Epithelial cell of umbilical artery (primary cell): Measurements from ENCODE around the gene ZGPAT. TPM values are rescaled to one million over a fixed set of nuclear protein-coding genes. Genes with fewer than 3 reads are reported as not detected.

Experiments used
- total RNA-seq: library from RNA; depleted of rRNA; stranded (reverse); fragments of >200 nt; gene quantifications from 2 replicates; pipeline ENCODE4 v1.2.3, GENCODE V29; 2014

Gene ZGPAT, protein sequence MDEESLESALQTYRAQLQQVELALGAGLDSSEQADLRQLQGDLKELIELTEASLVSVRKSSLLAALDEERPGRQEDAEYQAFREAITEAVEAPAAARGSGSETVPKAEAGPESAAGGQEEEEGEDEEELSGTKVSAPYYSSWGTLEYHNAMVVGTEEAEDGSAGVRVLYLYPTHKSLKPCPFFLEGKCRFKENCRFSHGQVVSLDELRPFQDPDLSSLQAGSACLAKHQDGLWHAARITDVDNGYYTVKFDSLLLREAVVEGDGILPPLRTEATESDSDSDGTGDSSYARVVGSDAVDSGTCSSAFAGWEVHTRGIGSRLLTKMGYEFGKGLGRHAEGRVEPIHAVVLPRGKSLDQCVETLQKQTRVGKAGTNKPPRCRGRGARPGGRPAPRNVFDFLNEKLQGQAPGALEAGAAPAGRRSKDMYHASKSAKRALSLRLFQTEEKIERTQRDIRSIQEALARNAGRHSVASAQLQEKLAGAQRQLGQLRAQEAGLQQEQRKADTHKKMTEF
- total RNA-seq, result 20.5 and 24.8 TPM in 2 replicates

DNA sequence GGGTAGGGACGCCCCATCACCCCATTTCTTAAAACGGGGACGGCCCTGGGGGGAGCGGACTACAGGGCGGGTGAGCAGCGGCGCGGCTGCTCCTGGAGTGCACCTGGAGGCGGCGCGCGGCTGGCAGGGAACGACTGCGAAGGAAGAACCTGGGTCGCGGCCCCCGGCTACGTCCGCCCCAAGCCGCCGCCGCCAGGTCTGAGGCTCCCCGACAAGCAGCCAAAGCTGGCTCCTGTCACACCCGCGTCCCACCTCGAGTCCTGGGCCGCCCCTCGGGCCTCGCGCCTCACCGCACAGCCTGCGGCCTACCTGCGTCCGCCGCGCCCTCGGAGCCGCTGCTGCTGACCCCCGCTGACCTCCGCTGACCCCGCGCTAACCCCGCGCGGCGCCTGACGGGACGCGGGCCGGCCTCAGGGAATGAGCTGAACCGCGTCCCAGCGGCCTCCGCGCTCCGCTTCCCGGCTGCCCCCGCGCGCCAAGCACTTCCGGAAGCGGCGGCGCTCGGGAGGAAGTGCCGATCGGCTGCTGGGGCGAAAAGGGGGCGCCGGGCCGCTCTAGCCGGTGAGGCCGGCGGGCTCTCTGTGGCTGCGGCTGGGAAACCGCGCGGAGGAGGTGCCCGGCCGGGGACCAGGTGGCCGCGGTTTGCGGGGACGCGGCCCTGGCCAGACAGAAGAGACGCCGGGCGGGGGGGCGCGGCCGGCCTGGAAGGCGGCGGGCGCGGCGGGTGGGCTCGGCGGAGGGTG is at the start of gene ZGPAT, which contains the start of gene ARFRP1:
TSS of gene ZGPAT (plus strand) at position 482 of the 743 bp plus-strand sequence. CDS start 542 bp downstream, outside the sequence.
TSS of gene ARFRP1 (minus strand) at position 419 of the 743 bp plus-strand sequence. CDS start 885 bp downstream, outside the sequence.

GRCh38 chr20:63696628-63697356 is 11.0 kb upstream of the ZGPAT start, which contains the start of gene TNFRSF6B:
Gene TNFRSF6B, plus strand, starts transcription at chr20:63696652. Its CDS starts 116 bp downstream, at chr20:63696768.

GRCh38 chr20:63735859-63736718 is 28.2 kb downstream of the ZGPAT start, which contains the start of gene LIME1:
Gene LIME1, plus strand, starts transcription at chr20:63736664. Its CDS starts 886 bp downstream, at chr20:63737550.

GRCh38 chr20:63739130-63740069 is 31.6 kb downstream of the ZGPAT start, which contains the start of gene SLC2A4RG:
Gene SLC2A4RG, plus strand, starts transcription at chr20:63739776. Its CDS starts 137 bp downstream, at chr20:63739913.

Other genes with a start within 250 kb of the ZGPAT start
- gene KCNQ2, start 235.4 kb upstream of the ZGPAT start, total RNA-seq, result not detected in 2 replicates
- 0.46 and 3.6 TPM in 2 replicates for gene EEF1A2, start 209.0 kb upstream of the ZGPAT start, total RNA-seq
- gene PPDPF, start 187.3 kb upstream of the ZGPAT start, total RNA-seq, result 13.0 and 17.5 TPM in 2 replicates
- gene PTK6, start 170.7 kb upstream of the ZGPAT start, total RNA-seq, result not detected in 2 replicates
- not detected in 2 replicates for gene SRMS, start 160.3 kb upstream of the ZGPAT start, total RNA-seq
- 0.15 and 1.3 TPM in 2 replicates for gene FNDC11, start 153.9 kb upstream of the ZGPAT start, total RNA-seq
- 45.8 and 199 TPM in 2 replicates for gene HELZ2, start 133.8 kb upstream of the ZGPAT start, total RNA-seq
- gene GMEB2, start 80.9 kb upstream of the ZGPAT start, total RNA-seq, result 7.0 and 7.1 TPM in 2 replicates
- 0.32 and 0.76 TPM in 2 replicates for gene STMN3, start 54.6 kb upstream of the ZGPAT start, total RNA-seq
- 8.4 and 11.2 TPM in 2 replicates for gene RTEL1, start 49.7 kb upstream of the ZGPAT start, total RNA-seq
- 7.1 and 41.5 TPM in 2 replicates for gene TNFRSF6B, start 11.4 kb upstream of the ZGPAT start, total RNA-seq
- gene ARFRP1, start 63 bp upstream of the ZGPAT start, total RNA-seq, result 31.2 and 41.9 TPM in 2 replicates
- 1.3 and 4.3 TPM in 2 replicates for gene LIME1, start 28.6 kb downstream of the ZGPAT start, total RNA-seq
- 9.1 and 10.4 TPM in 2 replicates for gene SLC2A4RG, start 31.7 kb downstream of the ZGPAT start, total RNA-seq
- 2.9 and 4.9 TPM in 2 replicates for gene ZBTB46, start 123.2 kb downstream of the ZGPAT start, total RNA-seq
- not detected in 2 replicates for gene ABHD16B, start 153.5 kb downstream of the ZGPAT start, total RNA-seq
- 114 and 127 TPM in 2 replicates for gene TPD52L2, start 157.2 kb downstream of the ZGPAT start, total RNA-seq
- 63.2 and 67.9 TPM in 2 replicates for gene DNAJC5, start 187.1 kb downstream of the ZGPAT start, total RNA-seq
- 22.9 and 28.9 TPM in 2 replicates for gene UCKL1, start 248.4 kb downstream of the ZGPAT start, total RNA-seq